HG03060 (cell line): Measurements from ENCODE around the gene ZNF654.
A peak's percentile ranks its signal among the peaks of the same experiment; 100 is the strongest.
"Not testable (repeated sequence)": the region's sequence is repeated elsewhere in the genome, so short reads cannot be mapped to it uniquely, and the experiment has no call there.

Experiments used
- ATAC-seq: cut with Tn5 transposase; IDR thresholded peaks from one replicate; pipeline ENCODE4 v1.9.1; 2021; ENCODE audit warnings: low read depth, moderate number of reproducible peaks; ENCODE audit not compliant: unreplicated experiment

The ZNF654 gene

DNA sequence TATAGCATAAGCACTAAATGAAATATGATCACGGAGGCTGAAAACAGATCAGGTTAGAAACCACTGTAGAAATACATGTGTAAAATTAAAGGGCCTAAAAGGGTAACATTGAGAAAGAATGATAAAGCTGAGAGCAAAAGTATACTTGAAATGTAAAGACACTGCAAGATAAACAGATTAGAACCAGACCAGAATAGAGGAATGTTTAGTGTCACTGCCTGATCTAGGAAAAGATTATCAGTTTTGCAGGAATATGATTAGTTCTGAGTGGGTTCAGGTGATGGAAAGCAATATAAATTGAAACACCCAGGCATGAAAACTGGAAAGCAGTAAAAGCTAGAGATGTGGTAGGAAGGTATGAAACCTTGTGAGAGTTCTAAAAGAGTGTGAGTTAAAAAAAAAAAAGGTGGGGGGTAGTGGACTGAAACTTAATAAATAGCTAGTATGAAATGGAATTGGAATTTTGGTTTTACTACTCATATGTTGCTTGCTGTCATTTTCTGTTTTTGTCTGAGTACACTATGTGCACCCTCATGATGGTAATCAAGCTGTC is 74.7 kb downstream of the ZNF654 start:
- ATAC-seq: no peak

DNA sequence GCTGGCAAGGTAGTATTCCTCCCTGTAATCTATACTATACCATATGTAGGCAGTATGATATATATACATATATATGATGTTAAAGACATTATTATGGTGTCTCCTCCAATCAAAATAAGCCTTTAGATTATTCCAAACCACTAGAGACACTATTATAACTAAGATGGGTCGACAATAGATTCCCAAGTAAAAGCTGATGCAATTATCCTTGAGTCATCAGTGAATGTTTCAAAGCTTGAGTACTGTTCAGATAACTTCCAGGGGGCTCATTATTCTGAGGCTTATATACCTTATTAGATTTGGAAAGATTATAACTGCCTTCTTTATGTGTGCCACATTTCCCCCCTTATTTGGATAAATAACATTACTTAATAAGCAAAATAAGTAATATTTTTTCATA is 78.8 kb downstream of the ZNF654 start:
- no peak for ATAC-seq

GRCh38 chr3:88141458-88142083 is 82.5 kb downstream of the ZNF654 start:
- ATAC-seq: no peak

GRCh38 chr3:88142094-88142624 is 83.1 kb downstream of the ZNF654 start:
- ATAC-seq: peak; percentile 48

GRCh38 chr3:88147261-88147660 is 88.2 kb downstream of the ZNF654 start:
- no peak for ATAC-seq

- no peak for ATAC-seq
Measured at GRCh38 chr3:88148651-88149050, 89.6 kb downstream of the ZNF654 start.

DNA sequence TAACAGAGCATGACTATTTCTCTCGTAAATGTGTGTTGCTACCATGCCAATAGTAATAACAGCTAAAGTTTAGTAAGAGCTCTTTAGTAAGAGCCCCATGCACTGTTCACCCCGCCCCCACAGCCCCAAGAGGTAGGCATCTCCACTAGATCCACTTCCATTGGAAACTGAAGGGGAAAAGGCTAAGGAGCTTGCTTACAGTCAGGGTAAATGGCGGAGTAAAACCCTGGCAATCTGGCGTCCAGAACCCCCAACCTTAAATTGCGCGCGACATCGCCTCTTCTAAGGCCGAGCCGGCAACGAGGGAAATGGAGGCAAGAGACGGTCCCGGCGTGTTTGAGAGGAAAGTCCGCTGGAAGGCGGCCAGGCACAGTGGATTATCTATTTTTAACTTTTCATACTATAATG is 90.0 kb downstream of the ZNF654 start:
- ATAC-seq: no peak

DNA sequence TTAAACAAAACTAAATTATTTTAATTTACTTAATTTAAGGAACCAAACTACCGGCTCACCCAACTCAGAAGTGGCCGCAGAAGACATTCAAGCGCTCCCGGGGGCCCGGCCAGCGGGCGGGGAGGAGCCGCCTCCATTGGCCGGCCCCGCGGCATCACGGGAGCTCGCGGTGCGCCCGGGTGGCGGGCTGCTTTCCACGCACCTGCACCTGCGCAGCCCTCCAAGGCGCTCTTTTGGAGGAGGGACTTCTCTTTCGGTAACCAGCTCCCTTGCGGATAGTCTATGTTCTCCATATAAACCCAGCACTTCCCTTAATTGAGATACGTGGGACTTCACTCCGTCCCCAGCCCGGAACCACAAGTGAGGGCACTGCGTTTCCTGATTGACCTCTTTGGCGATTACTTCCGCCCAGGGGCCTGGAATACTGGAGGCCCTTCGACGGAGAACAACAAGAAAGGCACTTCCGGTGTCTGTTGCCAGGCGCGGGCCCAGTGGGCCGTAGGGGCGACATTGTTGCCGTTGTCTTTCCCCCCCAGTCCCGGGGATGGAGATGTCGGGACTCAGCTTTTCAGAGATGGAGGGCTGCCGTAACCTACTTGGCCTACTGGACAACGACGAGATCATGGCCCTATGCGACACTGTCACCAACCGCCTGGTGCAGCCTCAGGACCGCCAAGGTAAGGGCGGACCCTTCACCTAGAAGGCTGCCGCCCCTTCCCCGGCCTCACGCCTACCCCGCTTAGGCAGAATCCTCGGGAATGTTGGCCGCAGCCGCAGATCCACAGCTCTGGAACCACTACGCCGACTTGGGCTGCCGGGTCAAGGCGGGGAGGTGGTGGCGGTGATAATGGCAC is 90.7 kb downstream of the ZNF654 start, which contains the start of gene C3orf38:
TSS of gene C3orf38 (plus strand) at position 451 of the 854 bp plus-strand sequence. CDS start at position 545, 94 bp downstream.
- ATAC-seq: peak; percentile 68

DNA sequence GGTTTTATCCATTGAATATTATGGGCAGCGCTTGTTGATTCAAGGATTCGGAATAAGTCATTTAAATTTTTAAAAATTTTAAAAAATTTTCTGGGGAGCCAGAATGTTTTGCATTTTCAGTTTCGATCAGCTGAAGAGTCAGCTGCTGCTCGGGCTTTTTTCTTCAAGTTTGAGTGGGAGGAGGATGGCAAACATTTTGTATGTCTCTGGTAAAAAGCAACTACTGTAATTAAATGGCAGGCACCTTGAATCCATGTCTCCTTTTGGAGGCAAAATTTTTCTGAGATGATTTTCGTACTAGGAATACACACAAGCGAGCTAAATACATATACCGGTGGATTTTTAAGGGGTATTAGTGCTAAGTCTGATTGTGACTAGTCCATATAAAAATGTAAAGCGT is 91.3 kb downstream of the ZNF654 start:
- ATAC-seq: peak; percentile 17

DNA sequence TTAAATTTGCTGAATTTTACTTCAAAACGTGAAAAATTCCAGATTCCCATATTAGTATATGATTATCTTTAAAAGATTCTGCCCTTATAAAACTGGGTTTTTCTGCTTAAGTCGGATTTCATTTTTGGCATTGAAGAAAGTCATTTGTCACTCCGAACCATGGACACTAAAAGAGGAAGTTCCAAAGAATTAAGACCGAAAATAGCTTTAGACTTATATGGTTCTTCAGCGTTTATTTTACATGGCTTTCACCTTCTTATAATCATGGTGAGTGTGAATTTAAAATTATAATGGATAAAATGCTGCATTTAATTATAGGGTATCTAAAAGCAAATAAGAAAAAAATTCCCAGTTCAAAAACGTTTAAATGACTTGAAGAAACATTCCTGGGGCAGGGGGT is 91.8 kb downstream of the ZNF654 start:
- no peak for ATAC-seq

- ATAC-seq: no peak
Measured at GRCh38 chr3:88151358-88151757, 92.3 kb downstream of the ZNF654 start.

- no peak for ATAC-seq
Measured at GRCh38 chr3:88152841-88153240, 93.8 kb downstream of the ZNF654 start.

DNA sequence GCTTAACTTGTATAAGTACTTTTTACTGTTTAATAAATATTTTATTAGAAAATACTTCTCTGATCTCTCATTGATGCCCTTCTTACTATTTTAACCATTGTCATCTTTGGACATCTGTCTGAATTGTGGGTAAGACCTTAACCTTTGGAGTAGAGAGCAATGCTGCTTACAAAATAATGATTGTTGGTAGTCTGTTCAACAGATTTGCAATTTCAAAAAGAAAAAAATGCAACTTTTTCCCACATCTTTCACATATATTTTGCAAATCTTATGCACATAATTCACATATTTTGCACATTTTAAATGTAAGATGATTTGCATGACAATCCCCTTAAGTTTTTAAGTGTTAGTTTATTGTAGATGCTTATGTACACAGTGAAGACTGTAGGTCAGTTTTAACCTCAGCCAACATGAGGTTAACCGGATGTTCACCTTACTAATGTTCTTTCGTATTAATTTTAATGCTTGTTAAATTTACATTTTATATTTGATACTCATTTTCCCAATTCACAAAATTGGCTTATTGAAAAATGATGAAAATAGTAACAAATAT is 107.4 kb downstream of the ZNF654 start:
- no peak for ATAC-seq

- ATAC-seq: no peak
Measured at GRCh38 chr3:88167173-88167572, 108.1 kb downstream of the ZNF654 start.

- no peak for ATAC-seq
Measured at GRCh38 chr3:88167704-88168103, 108.6 kb downstream of the ZNF654 start.

DNA sequence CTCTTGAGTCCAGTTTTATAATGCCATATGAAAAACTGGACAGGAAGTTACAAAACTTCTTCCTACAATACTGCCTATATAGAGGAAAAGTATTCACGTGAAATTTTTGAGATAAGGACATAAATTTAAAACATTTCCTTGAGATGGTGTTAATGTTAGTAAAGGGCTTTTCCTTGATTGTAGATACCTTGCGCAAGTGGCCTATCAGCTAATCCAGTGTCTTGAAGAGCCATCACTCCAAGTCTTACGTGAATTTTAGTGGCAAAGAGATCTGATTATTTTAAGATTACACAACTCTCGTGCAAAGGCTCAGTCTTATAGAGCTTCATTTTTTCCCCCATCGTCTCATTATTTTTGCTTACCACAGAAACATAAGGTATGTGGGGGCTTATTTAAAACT is 109.1 kb downstream of the ZNF654 start:
- ATAC-seq: no peak

- peak; percentile 73 for ATAC-seq
Measured at GRCh38 chr3:88180398-88180999, 121.4 kb downstream of the ZNF654 start.

DNA sequence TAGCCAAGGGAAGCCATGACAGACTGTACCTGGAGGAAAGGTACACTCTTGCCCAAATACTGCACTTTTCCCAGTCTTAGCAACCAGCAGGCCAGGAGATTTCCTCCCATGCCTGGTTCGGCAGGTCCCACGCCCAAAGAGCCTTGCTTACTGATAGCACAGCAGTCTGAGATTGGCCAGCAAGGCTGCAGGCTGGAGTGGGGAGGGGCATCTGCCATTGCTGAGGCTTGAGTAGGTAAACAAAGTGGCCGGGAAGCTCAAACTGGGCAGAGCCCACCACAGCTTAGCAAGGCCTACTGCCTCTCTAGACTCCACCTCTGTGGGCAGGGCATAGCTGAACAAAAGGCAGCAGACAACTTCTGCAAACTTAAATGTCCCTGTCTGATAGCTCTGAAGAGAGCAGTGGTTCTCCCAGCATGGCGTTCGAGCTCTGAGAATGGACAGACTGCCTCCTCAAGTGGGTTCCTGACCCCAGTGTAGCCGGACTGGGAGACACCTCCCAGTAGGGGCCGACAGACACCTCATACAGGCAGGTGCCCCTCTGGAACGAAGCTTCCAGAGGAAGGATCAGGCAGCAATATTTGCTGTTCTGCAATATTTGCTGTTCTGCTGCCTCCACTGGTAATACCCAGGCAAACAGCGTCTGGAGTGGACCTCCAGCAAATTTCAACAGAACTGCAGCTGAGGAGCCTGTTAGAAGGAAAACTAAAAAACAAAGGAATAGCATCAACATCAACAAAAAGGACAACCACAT is 123.3 kb downstream of the ZNF654 start:
- ATAC-seq: not testable (repeated sequence)

DNA sequence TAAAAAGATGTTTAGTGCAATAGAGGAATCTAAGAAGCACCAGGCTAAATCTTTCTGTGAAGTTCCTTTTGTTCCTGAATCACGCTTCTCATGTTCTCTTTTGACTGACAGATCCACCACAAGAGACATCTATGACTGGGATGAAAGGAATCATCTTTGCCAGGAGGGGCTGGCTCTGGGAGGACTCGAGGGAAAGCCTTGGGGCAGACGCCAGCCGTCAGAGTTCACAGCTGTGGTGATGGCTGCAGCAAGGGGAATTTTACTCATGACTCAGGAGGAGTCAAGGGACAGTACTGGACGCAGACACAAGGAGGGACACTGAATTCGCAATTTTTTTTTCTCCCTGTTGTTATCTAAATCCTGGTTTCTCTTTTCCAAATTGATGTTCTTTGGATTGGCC is 129.4 kb downstream of the ZNF654 start:
- ATAC-seq: no peak

DNA sequence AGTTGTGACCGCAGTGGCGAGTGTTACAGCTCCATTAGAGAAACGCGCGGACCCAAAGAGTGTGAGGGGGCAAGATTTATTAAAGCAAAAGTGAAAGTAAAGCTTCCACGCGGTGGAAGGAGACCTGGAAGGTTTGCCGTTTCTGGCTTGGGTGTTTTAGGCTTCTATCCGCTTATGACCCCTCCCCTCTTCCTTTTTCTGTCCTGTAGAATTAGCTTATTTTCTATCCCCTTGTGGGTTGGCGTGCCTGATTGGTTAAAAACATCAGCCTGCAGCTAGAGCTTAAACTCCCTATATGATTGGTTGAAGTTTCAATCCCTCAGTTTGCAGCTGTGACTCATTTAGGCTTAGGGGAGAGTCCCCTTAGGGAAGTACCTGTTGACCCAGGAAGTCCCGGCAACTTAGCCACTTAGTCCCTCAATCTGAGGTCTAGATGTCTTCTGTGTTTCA is 130.3 kb downstream of the ZNF654 start:
- ATAC-seq: no peak
